GM18505 (cell line): ENCODE data around the gene TNFRSF13B.
"Not testable (repeated sequence)": the region's sequence is repeated elsewhere in the genome, so short reads cannot be mapped to it uniquely, and the experiment has no call there.

Experiments
- ATAC-seq: cut with Tn5 transposase; IDR thresholded peaks from one replicate; pipeline ENCODE4 v1.9.1; 2021; ENCODE audit not compliant: unreplicated experiment
- POLR2A ChIP-seq: IDR thresholded peaks from 4 replicates; pipeline ENCODE4 v1.6.1; 2011; ENCODE audit warnings: borderline replicate concordance; ENCODE audit not compliant: insufficient read depth, insufficient read length; ENCODE audit errors: extremely low read depth

TNFRSF13B gene

GRCh38 chr17:16977932-16978331 is 6.0 kb upstream of the TNFRSF13B start:
- no peak for ATAC-seq
- no peak for TF ChIP-seq POLR2A

GRCh38 chr17:16976725-16977550 is 5.0 kb upstream of the TNFRSF13B start:
- no peak for ATAC-seq
- TF ChIP-seq POLR2A, result no peak

GRCh38 chr17:16975744-16976625 is 4.1 kb upstream of the TNFRSF13B start:
- TF ChIP-seq POLR2A, result peak; percentile 73

GRCh38 chr17:16975277-16975651 is 3.3 kb upstream of the TNFRSF13B start:
- no peak for TF ChIP-seq POLR2A
- no peak for ATAC-seq

More at GRCh38 chr17:16975744-16976625, 4.1 kb upstream of the TNFRSF13B start:
- ATAC-seq, result no peak

GRCh38 chr17:16974569-16975276 is 2.8 kb upstream of the TNFRSF13B start:
- no peak for ATAC-seq
- TF ChIP-seq POLR2A, result no peak

GRCh38 chr17:16973760-16974540 is 2.0 kb upstream of the TNFRSF13B start:
- ATAC-seq, result peak; percentile 33
- peak; percentile 25 for TF ChIP-seq POLR2A

GRCh38 chr17:16973043-16973442 is 1.1 kb upstream of the TNFRSF13B start:
- ATAC-seq, result not testable (repeated sequence)

GRCh38 chr17:16972346-16972745 is 428 bp upstream of the TNFRSF13B start:
- ATAC-seq, result no peak
- TF ChIP-seq POLR2A, result no peak

GRCh38 chr17:16969931-16970906 is 1.7 kb downstream of the TNFRSF13B start:
- TF ChIP-seq POLR2A, result peak; percentile 86
- no peak for ATAC-seq

GRCh38 chr17:16968786-16969185 is 3.1 kb downstream of the TNFRSF13B start:
- no peak for ATAC-seq
- TF ChIP-seq POLR2A, result no peak

GRCh38 chr17:16962804-16963203 is 9.1 kb downstream of the TNFRSF13B start:
- no peak for ATAC-seq
- TF ChIP-seq POLR2A, result no peak

GRCh38 chr17:16961792-16962191 is 10.1 kb downstream of the TNFRSF13B start:
- no peak for TF ChIP-seq POLR2A
- ATAC-seq, result no peak

- ATAC-seq, result not testable (repeated sequence)
Observed at GRCh38 chr17:16961022-16961421, 10.9 kb downstream of the TNFRSF13B start.

GRCh38 chr17:16955011-16955410 is 16.9 kb downstream of the TNFRSF13B start:
- ATAC-seq, result not testable (repeated sequence)
